ENCODE measurements around the gene LPCAT2.
A peak's percentile ranks its signal among the peaks of the same experiment; 100 is the strongest.

Gene LPCAT2

GRCh38 chr16:55577887-55578286, 69.0 kb downstream of the LPCAT2 start:
- peak; percentile 7 for DNase-seq (ENCODE audit: low read depth)
- no peak for TF ChIP-seq MYC (IDR thresholded peaks at IDR 0.05; ENCODE audit: low read depth, low read length)
- no peak for TF ChIP-seq POLR2A (IDR thresholded peaks at IDR 0.05; ENCODE audit: extremely low read depth, insufficient read length)
- no peak for TF ChIP-seq MAX (IDR thresholded peaks at IDR 0.05; ENCODE audit: low read depth, low read length)
- TF ChIP-seq CTCF (IDR thresholded peaks at IDR 0.05; ENCODE audit: low read depth, low read length), result no peak
- H3K4me3 ChIP-seq (ENCODE audit: low read depth, low read length), result no peak overlapping the region

GRCh38 chr16:55585631-55586030, 76.8 kb downstream of the LPCAT2 start:
- TF ChIP-seq POLR2A (IDR thresholded peaks at IDR 0.05; ENCODE audit: extremely low read depth, insufficient read length) (no peak), CTCF (IDR thresholded peaks at IDR 0.05; ENCODE audit: low read depth, low read length) (no peak), MAX (IDR thresholded peaks at IDR 0.05; ENCODE audit: low read depth, low read length) (no peak), MYC (IDR thresholded peaks at IDR 0.05; ENCODE audit: low read depth, low read length) (no peak)

GRCh38 chr16:55588799-55589198, 79.9 kb downstream of the LPCAT2 start:
- H3K4me3 ChIP-seq (ENCODE audit: low read depth, low read length), result no peak overlapping the region
- peak; percentile 43 for DNase-seq (ENCODE audit: low read depth)
- no peak for TF ChIP-seq MYC (IDR thresholded peaks at IDR 0.05; ENCODE audit: low read depth, low read length)
- no peak for TF ChIP-seq MAX (IDR thresholded peaks at IDR 0.05; ENCODE audit: low read depth, low read length)
- TF ChIP-seq CTCF (IDR thresholded peaks at IDR 0.05; ENCODE audit: low read depth, low read length), result no peak
- TF ChIP-seq POLR2A (IDR thresholded peaks at IDR 0.05; ENCODE audit: extremely low read depth, insufficient read length), result no peak

More at GRCh38 chr16:55585631-55586030, 76.8 kb downstream of the LPCAT2 start:
- no peak overlapping the region for H3K4me3 ChIP-seq (ENCODE audit: low read depth, low read length)
- DNase-seq (ENCODE audit: low read depth), result no peak

- TF ChIP-seq POLR2A (IDR thresholded peaks at IDR 0.05; ENCODE audit: extremely low read depth, insufficient read length), result no peak
- no peak for TF ChIP-seq CTCF (IDR thresholded peaks at IDR 0.05; ENCODE audit: low read depth, low read length)
- TF ChIP-seq MAX (IDR thresholded peaks at IDR 0.05; ENCODE audit: low read depth, low read length), result no peak
- no peak for TF ChIP-seq MYC (IDR thresholded peaks at IDR 0.05; ENCODE audit: low read depth, low read length)
- no peak overlapping the region for H3K4me3 ChIP-seq (ENCODE audit: low read depth, low read length)
- DNase-seq (ENCODE audit: low read depth), result peak; percentile 23
These were observed 83.4 kb downstream of the LPCAT2 start for GRCh38 chr16:55592306-55592705.

- H3K4me3 ChIP-seq (ENCODE audit: low read depth, low read length), result no peak overlapping the region
- no peak for DNase-seq (ENCODE audit: low read depth)
- no peak for TF ChIP-seq MYC (IDR thresholded peaks at IDR 0.05; ENCODE audit: low read depth, low read length)
- TF ChIP-seq CTCF (IDR thresholded peaks at IDR 0.05; ENCODE audit: low read depth, low read length), result no peak
- no peak for TF ChIP-seq POLR2A (IDR thresholded peaks at IDR 0.05; ENCODE audit: extremely low read depth, insufficient read length)
- no peak for TF ChIP-seq MAX (IDR thresholded peaks at IDR 0.05; ENCODE audit: low read depth, low read length)
These were observed 89.1 kb downstream of the LPCAT2 start for GRCh38 chr16:55597928-55598327.

All from NB4 (cell line).